Measurements from ENCODE around the gene PLD1. TPM values are rescaled to one million over a fixed set of nuclear protein-coding genes. Genes with fewer than 3 reads are reported as not detected.

Gene PLD1
- total RNA-seq, 4 donors from 2014 or later: 52.1 to 88.3 (median 77.4) TPM

DNA sequence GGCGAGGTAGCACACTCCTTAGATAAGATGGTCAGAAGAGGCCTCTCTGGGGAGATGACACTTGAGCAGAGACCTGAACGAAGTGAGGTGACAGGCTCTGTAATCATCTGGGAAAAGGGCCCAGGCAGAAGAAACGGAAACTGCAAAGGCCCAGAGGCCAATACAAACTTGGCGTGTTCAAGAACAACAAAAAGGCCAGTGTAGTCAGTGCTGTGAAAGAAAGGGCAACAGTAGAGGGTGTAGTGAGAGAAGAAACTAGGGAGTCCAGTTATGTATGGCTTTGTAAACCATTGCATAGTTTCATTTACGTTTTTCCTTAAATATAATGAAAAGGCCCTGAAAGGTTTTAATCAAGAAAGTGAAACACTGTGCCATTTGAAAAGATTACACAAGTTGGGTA is 31.8 kb downstream of the PLD1 start:
- intact Hi-C loops (cut with DNase I; ENCODE audit: low total_unique reads): loop anchor here (10.0 kb wide), 1 partner anchor 134 kb away; no protein-coding TSS in a partner anchor

GRCh38 chr3:171777596-171777995 is 32.7 kb downstream of the PLD1 start:
- Histone ChIP-seq H3K27ac (peak overlapping the region in 1 of 4 donors; percentile 24), H3K4me1 (peaks cover 0 to 19% (median 5%) of the 10 kb centered on the region in 4 donors), H3K27me3 (no peaks in the 10 kb centered on the region), H3K36me3 (no peaks in the 10 kb centered on the region), H3K4me3 (no peak overlapping the region), H3K9me3 (no peaks in the 10 kb centered on the region)
- intact Hi-C loops (cut with DNase I; ENCODE audit: low total_unique reads): loop anchor here (10.0 kb wide), 1 partner anchor 133 kb away; no protein-coding TSS in a partner anchor
- in situ Hi-C loops (cut with MboI; ENCODE audit: low pct_ligation_motif_present in 1 of 4, low pct_unique_long_range_greater_than_20kb in 1 of 4, low sequenced_read_pairs in 3 of 4): loop anchor here in 1 of 4 donors (10.0 kb wide), 1 partner anchor 133 kb away; no protein-coding TSS in a partner anchor
- DNase-seq: no peak
- 75 to 81% methylated on average over 4 of the region's 4 CpGs for WGBS, 2 donors (ENCODE audit: low coverage in 1 of 2)
- TF ChIP-seq POLR2A (IDR thresholded peaks at IDR 0.05) (no peak), POLR2AphosphoS5 (IDR thresholded peaks at IDR 0.05) (no peak), EP300 (IDR thresholded peaks at IDR 0.05; ENCODE audit: low read depth) (no peak)
- TF ChIP-seq, protein P1, sequence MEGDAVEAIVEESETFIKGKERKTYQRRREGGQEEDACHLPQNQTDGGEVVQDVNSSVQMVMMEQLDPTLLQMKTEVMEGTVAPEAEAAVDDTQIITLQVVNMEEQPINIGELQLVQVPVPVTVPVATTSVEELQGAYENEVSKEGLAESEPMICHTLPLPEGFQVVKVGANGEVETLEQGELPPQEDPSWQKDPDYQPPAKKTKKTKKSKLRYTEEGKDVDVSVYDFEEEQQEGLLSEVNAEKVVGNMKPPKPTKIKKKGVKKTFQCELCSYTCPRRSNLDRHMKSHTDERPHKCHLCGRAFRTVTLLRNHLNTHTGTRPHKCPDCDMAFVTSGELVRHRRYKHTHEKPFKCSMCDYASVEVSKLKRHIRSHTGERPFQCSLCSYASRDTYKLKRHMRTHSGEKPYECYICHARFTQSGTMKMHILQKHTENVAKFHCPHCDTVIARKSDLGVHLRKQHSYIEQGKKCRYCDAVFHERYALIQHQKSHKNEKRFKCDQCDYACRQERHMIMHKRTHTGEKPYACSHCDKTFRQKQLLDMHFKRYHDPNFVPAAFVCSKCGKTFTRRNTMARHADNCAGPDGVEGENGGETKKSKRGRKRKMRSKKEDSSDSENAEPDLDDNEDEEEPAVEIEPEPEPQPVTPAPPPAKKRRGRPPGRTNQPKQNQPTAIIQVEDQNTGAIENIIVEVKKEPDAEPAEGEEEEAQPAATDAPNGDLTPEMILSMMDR (IDR thresholded peaks at IDR 0.05): no peak

More for the DNA sequence above, 31.8 kb downstream of the PLD1 start:
- in situ Hi-C loops (cut with MboI; ENCODE audit: low pct_ligation_motif_present in 1 of 4, low pct_unique_long_range_greater_than_20kb in 1 of 4, low sequenced_read_pairs in 3 of 4): loop anchor here in 1 of 4 donors (10.0 kb wide), 1 partner anchor 134 kb away; no protein-coding TSS in a partner anchor
- H3K27me3 ChIP-seq: no peaks in the 10 kb centered on the region
- TF ChIP-seq, protein P1 (IDR thresholded peaks at IDR 0.05): no peak
- TF ChIP-seq EP300 (IDR thresholded peaks at IDR 0.05; ENCODE audit: low read depth) (no peak), POLR2AphosphoS5 (IDR thresholded peaks at IDR 0.05) (no peak), POLR2A (IDR thresholded peaks at IDR 0.05) (no peak)
- H3K27ac ChIP-seq: no peak overlapping the region
- H3K36me3 ChIP-seq: no peaks in the 10 kb centered on the region
- 80 to 87% methylated on average over 5 of the region's 5 CpGs for WGBS, 2 donors (ENCODE audit: low coverage in 1 of 2)
- no peak for DNase-seq
- H3K9me3 ChIP-seq: no peaks in the 10 kb centered on the region
- H3K4me1 ChIP-seq: peaks cover 0 to 19% (median 3%) of the 10 kb centered on the region in 4 donors
- H3K4me3 ChIP-seq: no peak overlapping the region

GRCh38 chr3:171776839-171777583 is 33.3 kb downstream of the PLD1 start:
- Histone ChIP-seq H3K36me3 (no peaks in the 10 kb centered on the region), H3K27me3 (no peaks in the 10 kb centered on the region), H3K9me3 (no peaks in the 10 kb centered on the region), H3K27ac (peak overlapping the region in 1 of 4 donors; percentile 24), H3K4me1 (peaks cover 0 to 25% (median 8%) of the 10 kb centered on the region in 4 donors), H3K4me3 (no peak overlapping the region)
- no peak for DNase-seq
- WGBS, 2 donors (ENCODE audit: low coverage in 1 of 2): 65 to 70% methylated on average over 5 to 7 of the region's 7 CpGs
- intact Hi-C loops (cut with DNase I; ENCODE audit: low total_unique reads) (loop anchor here (10.0 kb wide), 1 partner anchor 132 kb away; no protein-coding TSS in a partner anchor), in situ Hi-C loops (cut with MboI; ENCODE audit: low pct_ligation_motif_present in 1 of 4, low pct_unique_long_range_greater_than_20kb in 1 of 4, low sequenced_read_pairs in 3 of 4) (loop anchor here in 1 of 4 donors (10.0 kb wide), 1 partner anchor 132 kb away; no protein-coding TSS in a partner anchor)
- TF ChIP-seq, protein P1 (IDR thresholded peaks at IDR 0.05): no peak
- TF ChIP-seq POLR2A (IDR thresholded peaks at IDR 0.05) (no peak), EP300 (IDR thresholded peaks at IDR 0.05; ENCODE audit: low read depth) (no peak), POLR2AphosphoS5 (IDR thresholded peaks at IDR 0.05) (no peak)

DNA sequence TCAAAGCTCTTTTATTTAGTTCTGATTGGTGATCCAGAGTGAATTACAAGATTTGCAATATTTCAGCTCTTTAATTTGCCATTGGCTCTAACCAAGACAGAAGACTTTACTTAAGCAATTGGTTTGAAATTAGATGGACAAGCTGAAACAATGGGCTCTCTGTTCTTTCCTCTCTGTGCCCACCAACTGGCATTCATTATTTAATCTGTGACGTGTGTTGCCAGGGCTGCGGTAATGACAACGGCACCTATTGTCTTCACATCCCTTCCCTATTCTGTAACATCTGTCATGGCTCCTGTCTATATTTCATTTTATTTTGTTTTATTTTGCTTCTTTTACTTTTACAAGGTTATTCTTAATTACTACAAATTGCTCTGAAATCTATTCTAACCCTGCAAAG is 33.9 kb downstream of the PLD1 start:
- WGBS, 2 donors (ENCODE audit: low coverage in 1 of 2): 55 to 57% methylated on average over 3 of the region's 3 CpGs
- no peak for DNase-seq
- in situ Hi-C loops (cut with MboI; ENCODE audit: low pct_ligation_motif_present in 1 of 4, low pct_unique_long_range_greater_than_20kb in 1 of 4, low sequenced_read_pairs in 3 of 4) (loop anchor here in 1 of 4 donors (10.0 kb wide), 1 partner anchor 132 kb away; no protein-coding TSS in a partner anchor), intact Hi-C loops (cut with DNase I; ENCODE audit: low total_unique reads) (loop anchor here (10.0 kb wide), 1 partner anchor 132 kb away; no protein-coding TSS in a partner anchor)
- Histone ChIP-seq H3K4me1 (peaks cover 0 to 25% (median 11%) of the 10 kb centered on the region in 4 donors), H3K4me3 (no peak overlapping the region), H3K9me3 (no peaks in the 10 kb centered on the region), H3K36me3 (no peaks in the 10 kb centered on the region), H3K27ac (no peak overlapping the region), H3K27me3 (no peaks in the 10 kb centered on the region)
- TF ChIP-seq POLR2AphosphoS5 (IDR thresholded peaks at IDR 0.05) (no peak), POLR2A (IDR thresholded peaks at IDR 0.05) (no peak), EP300 (IDR thresholded peaks at IDR 0.05; ENCODE audit: low read depth) (no peak)
- TF ChIP-seq, protein P1 (IDR thresholded peaks at IDR 0.05): no peak

Data from transverse colon (tissue), 4 donors.